Measurements from ENCODE around the gene GDPD2. TPM values are rescaled to one million over a fixed set of nuclear protein-coding genes. Genes with fewer than 3 reads are reported as not detected.

The GDPD2 gene
- total RNA-seq, 3 donors from 2014 or later (not counting 1 experiment from before 2014, with no cell fraction given) = not detected

- peaks cover 2% of the 10 kb centered on the region for H3K4me1 ChIP-seq (ENCODE audit: control insufficient read depth, insufficient read depth, low read length)
- Mint-ChIP-seq H3K9me3 (no peaks in the 10 kb centered on the region), H3K27ac (no peak overlapping the region), H3K36me3 (no peaks in the 10 kb centered on the region), H3K4me1 (peaks cover 6 to 19% of the 10 kb centered on the region in 2 donors), H3K27me3 (ENCODE audit: low read depth in 2 of 2) (no peaks in the 10 kb centered on the region), H3K4me3 (no peak overlapping the region)
- no peak overlapping the region for H3K27ac ChIP-seq (ENCODE audit: low read length)
- TF ChIP-seq, protein P1, sequence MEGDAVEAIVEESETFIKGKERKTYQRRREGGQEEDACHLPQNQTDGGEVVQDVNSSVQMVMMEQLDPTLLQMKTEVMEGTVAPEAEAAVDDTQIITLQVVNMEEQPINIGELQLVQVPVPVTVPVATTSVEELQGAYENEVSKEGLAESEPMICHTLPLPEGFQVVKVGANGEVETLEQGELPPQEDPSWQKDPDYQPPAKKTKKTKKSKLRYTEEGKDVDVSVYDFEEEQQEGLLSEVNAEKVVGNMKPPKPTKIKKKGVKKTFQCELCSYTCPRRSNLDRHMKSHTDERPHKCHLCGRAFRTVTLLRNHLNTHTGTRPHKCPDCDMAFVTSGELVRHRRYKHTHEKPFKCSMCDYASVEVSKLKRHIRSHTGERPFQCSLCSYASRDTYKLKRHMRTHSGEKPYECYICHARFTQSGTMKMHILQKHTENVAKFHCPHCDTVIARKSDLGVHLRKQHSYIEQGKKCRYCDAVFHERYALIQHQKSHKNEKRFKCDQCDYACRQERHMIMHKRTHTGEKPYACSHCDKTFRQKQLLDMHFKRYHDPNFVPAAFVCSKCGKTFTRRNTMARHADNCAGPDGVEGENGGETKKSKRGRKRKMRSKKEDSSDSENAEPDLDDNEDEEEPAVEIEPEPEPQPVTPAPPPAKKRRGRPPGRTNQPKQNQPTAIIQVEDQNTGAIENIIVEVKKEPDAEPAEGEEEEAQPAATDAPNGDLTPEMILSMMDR (IDR thresholded peaks at IDR 0.05) = no peak
- no peaks in the 10 kb centered on the region for H3K27me3 ChIP-seq (ENCODE audit: control insufficient read depth, insufficient read depth, low read length)
- ATAC-seq = no peak
- H3K9me3 ChIP-seq (ENCODE audit: control insufficient read depth, insufficient read depth, low read length) = no peaks in the 10 kb centered on the region
- no CpG with 5 or more reads among the region's 1 CpG for WGBS (ENCODE audit: insufficient coverage)
- no peak for DNase-seq
- intact Hi-C loops (cut with micrococcal nuclease) = no loop called here
- H3K36me3 ChIP-seq (ENCODE audit: control insufficient read depth, insufficient read depth, low read length) = no peaks in the 10 kb centered on the region
- H3K4me3 ChIP-seq (ENCODE audit: low read length) = no peak overlapping the region
Measured at GRCh38 chrX:70468709-70469108, 45.6 kb downstream of the GDPD2 start.

DNA sequence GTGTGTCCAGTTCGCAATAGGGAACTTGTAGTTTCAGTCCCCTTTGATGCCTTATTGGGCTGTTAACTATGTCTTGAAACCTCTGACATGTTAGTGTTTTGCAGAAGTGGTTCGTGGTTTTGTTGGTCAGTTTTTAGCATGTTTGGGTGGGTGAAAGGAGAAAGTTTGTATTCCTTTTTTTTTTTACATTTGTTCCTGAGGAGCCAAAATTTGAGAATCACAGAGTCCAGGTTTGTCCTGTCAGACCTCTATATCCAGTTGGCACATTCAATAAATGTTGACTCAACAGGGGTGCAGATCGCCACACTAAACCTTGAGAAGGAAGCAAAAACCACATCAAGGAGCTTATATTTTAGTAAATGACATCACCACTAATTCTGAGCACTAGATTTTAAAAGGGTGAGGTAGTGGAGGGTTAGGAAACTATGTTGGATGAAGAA, 47.8 kb downstream of the GDPD2 start:
- Mint-ChIP-seq H3K4me3 (no peak overlapping the region), H3K27ac (no peak overlapping the region), H3K36me3 (no peaks in the 10 kb centered on the region), H3K9me3 (no peaks in the 10 kb centered on the region), H3K4me1 (peaks cover 6 to 19% of the 10 kb centered on the region in 2 donors), H3K27me3 (ENCODE audit: low read depth in 2 of 2) (no peaks in the 10 kb centered on the region)
- H3K27me3 ChIP-seq (ENCODE audit: control insufficient read depth, insufficient read depth, low read length) = no peaks in the 10 kb centered on the region
- peaks cover 2% of the 10 kb centered on the region for H3K4me1 ChIP-seq (ENCODE audit: control insufficient read depth, insufficient read depth, low read length)
- ATAC-seq (peak in 2 of 3 donors; percentile 18 to 46), DNase-seq (peak in 1 of 2 donors; percentile 22)
- TF ChIP-seq, protein P1 (IDR thresholded peaks at IDR 0.05) = no peak
- H3K9me3 ChIP-seq (ENCODE audit: control insufficient read depth, insufficient read depth, low read length) = no peaks in the 10 kb centered on the region
- H3K4me3 ChIP-seq (ENCODE audit: low read length) = no peak overlapping the region
- 14% methylated on average over 2 of the region's 3 CpGs for WGBS (ENCODE audit: insufficient coverage)
- no peak overlapping the region for H3K27ac ChIP-seq (ENCODE audit: low read length)
- intact Hi-C loops (cut with micrococcal nuclease) = no loop called here
- H3K36me3 ChIP-seq (ENCODE audit: control insufficient read depth, insufficient read depth, low read length) = no peaks in the 10 kb centered on the region

DNA sequence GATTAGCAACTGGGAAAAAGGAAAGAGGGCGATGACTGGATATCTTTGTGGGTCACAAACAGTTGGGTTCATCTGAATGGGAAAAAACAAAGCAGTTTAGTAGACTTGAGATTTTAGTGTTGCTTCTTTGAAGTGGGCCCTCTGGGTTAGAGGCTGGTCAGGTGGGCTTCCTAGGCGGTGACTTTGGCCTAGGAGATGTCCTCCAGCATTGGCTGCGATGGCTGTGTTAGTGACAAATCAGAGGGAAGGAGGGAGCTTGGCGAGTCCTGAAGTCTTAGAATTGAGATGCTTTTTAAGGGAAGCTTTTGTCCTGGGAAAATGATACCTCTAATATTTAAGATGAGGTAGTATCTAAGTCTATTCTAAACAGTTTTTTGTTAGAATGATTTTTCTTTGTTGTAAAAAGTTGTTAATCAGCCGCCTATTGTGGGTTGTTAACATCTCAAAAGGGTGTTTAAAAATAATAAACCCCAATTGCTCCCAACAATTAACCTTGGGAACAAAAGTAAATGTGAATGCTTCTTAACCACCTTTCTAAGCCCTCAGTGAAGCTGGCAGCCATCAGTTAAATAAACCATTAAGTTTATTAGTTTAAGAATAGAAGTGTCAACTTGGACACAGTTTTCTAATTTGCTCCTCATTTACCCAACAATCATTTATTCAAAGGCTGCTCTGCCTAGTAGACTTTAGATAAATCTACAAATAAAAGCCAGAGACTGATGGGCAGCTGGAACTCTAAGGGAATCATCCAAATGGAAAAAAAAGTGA, 53.2 kb downstream of the GDPD2 start:
- Histone ChIP-seq H3K27me3 (ENCODE audit: control insufficient read depth, insufficient read depth, low read length) (no peaks in the 10 kb centered on the region), H3K27ac (ENCODE audit: low read length) (no peak overlapping the region), H3K9me3 (ENCODE audit: control insufficient read depth, insufficient read depth, low read length) (no peaks in the 10 kb centered on the region), H3K4me1 (ENCODE audit: control insufficient read depth, insufficient read depth, low read length) (no peaks in the 10 kb centered on the region), H3K36me3 (ENCODE audit: control insufficient read depth, insufficient read depth, low read length) (peaks cover 4% of the 10 kb centered on the region), H3K4me3 (ENCODE audit: low read length) (no peak overlapping the region)
- no peak overlapping the region for H3K27ac Mint-ChIP-seq
- no peaks in the 10 kb centered on the region for H3K27me3 Mint-ChIP-seq (ENCODE audit: low read depth in 2 of 2)
- peaks cover 0 to 6% of the 10 kb centered on the region in 2 donors for H3K4me1 Mint-ChIP-seq
- intact Hi-C loops (cut with micrococcal nuclease) = no loop called here
- 57% methylated on average over 3 of the region's 5 CpGs for WGBS (ENCODE audit: insufficient coverage)
- H3K9me3 Mint-ChIP-seq = no peaks in the 10 kb centered on the region
- DNase-seq = no peak
- H3K36me3 Mint-ChIP-seq = no peaks in the 10 kb centered on the region
- ATAC-seq = no peak
- TF ChIP-seq, protein P1 (IDR thresholded peaks at IDR 0.05) = no peak
- H3K4me3 Mint-ChIP-seq = no peak overlapping the region
